ENCODE results near the gene GRK1.

GRK1 gene

DNA sequence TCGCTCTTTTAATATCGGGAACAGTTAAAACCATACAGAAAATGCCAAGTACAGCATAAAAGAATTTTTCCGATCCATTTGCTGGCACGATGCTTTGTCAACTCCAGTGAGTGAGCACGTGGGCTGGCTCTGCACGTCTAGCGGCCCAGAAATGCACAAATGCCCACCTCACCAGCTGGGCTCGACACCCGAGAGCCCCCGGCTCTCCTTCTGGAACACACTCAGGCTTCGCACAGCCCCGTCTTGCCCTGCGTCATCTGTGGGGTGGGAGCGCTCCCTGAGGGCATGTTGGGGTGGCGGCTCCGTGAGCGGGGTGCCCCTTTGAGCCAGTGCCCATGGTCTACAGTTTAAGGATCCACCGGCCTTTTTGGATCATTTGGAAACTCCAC lies 33.5 kb upstream of the GRK1 start:
- DNase-seq (ENCODE audit: low read depth), result no peak
- TF ChIP-seq, protein P1, sequence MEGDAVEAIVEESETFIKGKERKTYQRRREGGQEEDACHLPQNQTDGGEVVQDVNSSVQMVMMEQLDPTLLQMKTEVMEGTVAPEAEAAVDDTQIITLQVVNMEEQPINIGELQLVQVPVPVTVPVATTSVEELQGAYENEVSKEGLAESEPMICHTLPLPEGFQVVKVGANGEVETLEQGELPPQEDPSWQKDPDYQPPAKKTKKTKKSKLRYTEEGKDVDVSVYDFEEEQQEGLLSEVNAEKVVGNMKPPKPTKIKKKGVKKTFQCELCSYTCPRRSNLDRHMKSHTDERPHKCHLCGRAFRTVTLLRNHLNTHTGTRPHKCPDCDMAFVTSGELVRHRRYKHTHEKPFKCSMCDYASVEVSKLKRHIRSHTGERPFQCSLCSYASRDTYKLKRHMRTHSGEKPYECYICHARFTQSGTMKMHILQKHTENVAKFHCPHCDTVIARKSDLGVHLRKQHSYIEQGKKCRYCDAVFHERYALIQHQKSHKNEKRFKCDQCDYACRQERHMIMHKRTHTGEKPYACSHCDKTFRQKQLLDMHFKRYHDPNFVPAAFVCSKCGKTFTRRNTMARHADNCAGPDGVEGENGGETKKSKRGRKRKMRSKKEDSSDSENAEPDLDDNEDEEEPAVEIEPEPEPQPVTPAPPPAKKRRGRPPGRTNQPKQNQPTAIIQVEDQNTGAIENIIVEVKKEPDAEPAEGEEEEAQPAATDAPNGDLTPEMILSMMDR (conservative IDR thresholded peaks at IDR 0.05; ENCODE audit: control insufficient read depth, insufficient read depth, low read depth, low read length), result no peak
- no peak overlapping the region for H3K4me3 ChIP-seq (ENCODE audit: control insufficient read depth, low read depth, low read length)

GRCh38 chr13:113634279-113635047 lies 32.6 kb upstream of the GRK1 start:
- TF ChIP-seq, protein P1 (conservative IDR thresholded peaks at IDR 0.05; ENCODE audit: control insufficient read depth, insufficient read depth, low read depth, low read length), result no peak
- no peak for DNase-seq (ENCODE audit: low read depth)
- no peak overlapping the region for H3K4me3 ChIP-seq (ENCODE audit: control insufficient read depth, low read depth, low read length)

- H3K4me3 ChIP-seq (ENCODE audit: control insufficient read depth, low read depth, low read length), result no peak overlapping the region
- DNase-seq (ENCODE audit: low read depth), result no peak
- TF ChIP-seq, protein P1 (conservative IDR thresholded peaks at IDR 0.05; ENCODE audit: control insufficient read depth, insufficient read depth, low read depth, low read length), result no peak
Observed at GRCh38 chr13:113635048-113635420, 32.0 kb upstream of the GRK1 start.

DNA sequence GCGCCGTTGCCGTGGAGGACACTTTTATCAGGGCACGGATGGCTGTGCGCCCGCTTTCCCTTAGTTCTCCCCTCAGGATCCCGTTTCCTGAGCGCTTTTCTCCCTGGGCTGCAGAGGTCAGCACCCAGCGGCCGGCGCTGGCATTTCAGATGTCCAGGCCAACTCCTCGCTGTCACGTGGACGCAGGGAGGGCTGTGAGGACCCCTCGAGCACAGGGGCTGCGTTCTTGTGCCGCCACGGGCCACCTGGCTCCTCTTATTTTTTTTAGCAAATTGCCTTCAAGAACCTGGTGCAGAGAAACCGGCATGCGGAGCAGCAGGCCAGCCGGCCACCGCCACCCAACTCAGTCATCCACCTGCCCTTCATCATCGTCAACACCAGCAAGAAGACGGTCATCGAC lies 31.3 kb upstream of the GRK1 start:
- TF ChIP-seq, protein P1 (conservative IDR thresholded peaks at IDR 0.05; ENCODE audit: control insufficient read depth, insufficient read depth, low read depth, low read length), result no peak
- H3K4me3 ChIP-seq (ENCODE audit: control insufficient read depth, low read depth, low read length), result no peak overlapping the region

GRCh38 chr13:113636266-113636963 lies 30.6 kb upstream of the GRK1 start:
- TF ChIP-seq, protein P1 (conservative IDR thresholded peaks at IDR 0.05; ENCODE audit: control insufficient read depth, insufficient read depth, low read depth, low read length), result no peak
- no peak for DNase-seq (ENCODE audit: low read depth)
- no peak overlapping the region for H3K4me3 ChIP-seq (ENCODE audit: control insufficient read depth, low read depth, low read length)

More for the DNA sequence above, 31.3 kb upstream of the GRK1 start:
- no peak for DNase-seq (ENCODE audit: low read depth)

- DNase-seq (ENCODE audit: low read depth), result no peak
- H3K4me3 ChIP-seq (ENCODE audit: control insufficient read depth, low read depth, low read length), result no peak overlapping the region
- TF ChIP-seq, protein P1 (conservative IDR thresholded peaks at IDR 0.05; ENCODE audit: control insufficient read depth, insufficient read depth, low read depth, low read length), result no peak
Observed at GRCh38 chr13:113637262-113638160, 29.5 kb upstream of the GRK1 start.

Measured in fibroblast of mammary gland (primary cell).